Aorta (tissue), 5 donors: ENCODE results near the gene ATP10A. TPM values are rescaled to one million over a fixed set of nuclear protein-coding genes. Genes with fewer than 3 reads are reported as not detected.

Source experiments
- ATAC-seq: fragments of 200-7000 bp; cut with Tn5 transposase; one replicate; pipeline ENCODE4 v1.9.1; 2022; ENCODE audit warnings: moderate library complexity; ENCODE audit not compliant: low FRiP score
- DNase-seq, 2 donors: peaks; one replicate each; pipeline ENCODE4 v3.0.0-alpha.2; 2020
- H3K27ac ChIP-seq, 2 donors: one replicate each; pipeline ENCODE4 v1.5.1; 2013; ENCODE audit warnings: low read length in 2 of 2, mild to moderate bottlenecking in 2 of 2, moderate library complexity in 2 of 2, control low read depth in 1 of 2, inconsistent platforms in 1 of 2, low read depth in 1 of 2
- H3K27me3 ChIP-seq, 2 donors: one replicate each; pipeline ENCODE4 v1.6.1; 2013; ENCODE audit warnings: control low read depth in 1 of 2, low read length in 1 of 2, mild to moderate bottlenecking in 1 of 2, moderate library complexity in 1 of 2; ENCODE audit not compliant: insufficient read depth in 2 of 2, control insufficient read depth in 1 of 2
- H3K36me3 ChIP-seq, 2 donors: one replicate each; pipeline ENCODE4 v1.6.1; 2013; ENCODE audit warnings: control low read depth in 1 of 2, low read length in 1 of 2, mild to moderate bottlenecking in 1 of 2; ENCODE audit not compliant: insufficient read depth in 2 of 2, control insufficient read depth in 1 of 2
- H3K4me1 ChIP-seq, 2 donors: one replicate each; pipeline ENCODE4 v1.6.1; 2013; ENCODE audit warnings: low read length in 2 of 2, control low read depth in 1 of 2, mild to moderate bottlenecking in 1 of 2, moderate library complexity in 1 of 2; ENCODE audit not compliant: insufficient read depth in 2 of 2, control insufficient read depth in 1 of 2
- H3K4me3 ChIP-seq, 2 donors: one replicate each; pipeline ENCODE4 v1.5.1; 2013; ENCODE audit warnings: low read length in 2 of 2, control low read depth in 1 of 2, mild to moderate bottlenecking in 1 of 2
- H3K9me3 ChIP-seq: one replicate; pipeline ENCODE4 v1.6.1; 2013; ENCODE audit warnings: mild to moderate bottlenecking, low read length; ENCODE audit not compliant: control insufficient read depth
- WGBS, 2 donors: extraction: QIAGEN DNeasy Blood & Tissue Kit; methylation state at CpG; one replicate each; pipeline ENCODE4 v1.1.7; 2013; 5-methylcytosine and 5-hydroxymethylcytosine counted together
- intact Hi-C, 2 donors: fragments of 100-400 bp; cut with DNase I; formaldehyde crosslinking; loops; one replicate each; pipeline versions ENCODE4 v1.14.2 to v1.15.0; 2022
- polyA plus RNA-seq, 2 donors: library from polyadenylated mRNA; stranded (reverse); fragments of 200-250 nt; gene quantifications; one replicate each; pipeline ENCODE4 v1.2.3, GENCODE V29; 2013
- total RNA-seq, 2 donors: library from RNA; stranded (reverse); fragmentation: NEBNext Ultra II Directional; extraction: Animal tissue kit (Norgen Biotek cat#: 25700); gene quantifications; one replicate each; pipeline ENCODE4 v1.2.1, GENCODE V29; 2021
- donor health status: healthy with polysubstance abuse.
- donor health status: Bipolar disorder and iron deficiency.
- donor health status: DM: no; HTN: no; CAD: no.
- donor health status: DM: no; HTN: no; CAD: no.
- donor health status: DM: yes; HTN: yes; CAD: no.

ATP10A gene
- total and polyA plus RNA-seq, 4 donors: 3.6 to 55.0 (median 22.2) TPM

- intact Hi-C loops: loop anchor here in 1 of 2 donors (10.0 kb wide), 1 partner anchor 138 kb away; no protein-coding TSS in a partner anchor
- H3K36me3 ChIP-seq: no peaks in the 10 kb centered on the region
- H3K27ac ChIP-seq: peak overlapping the region; percentile 49 to 58
- H3K27me3 ChIP-seq: no peaks in the 10 kb centered on the region
- H3K4me1 ChIP-seq: peaks cover 0 to 9% of the 10 kb centered on the region in 2 donors
- no peak overlapping the region for H3K4me3 ChIP-seq
- DNase-seq (no peak), ATAC-seq (no peak)
- H3K9me3 ChIP-seq: no peaks in the 10 kb centered on the region
- whole genome bisulfite sequencing, 2 donors: 22 to 25% methylated on average over 4 of the region's 4 CpGs
Observed at GRCh38 chr15:25852661-25853524, 10.2 kb downstream of the ATP10A start.

GRCh38 chr15:25852027-25852426, 11.1 kb downstream of the ATP10A start:
- no peak overlapping the region for H3K4me3 ChIP-seq
- intact Hi-C loops: loop anchor here in 1 of 2 donors (10.0 kb wide), 1 partner anchor 137 kb away; no protein-coding TSS in a partner anchor
- DNase-seq: no peak
- no peak for ATAC-seq
- no peaks in the 10 kb centered on the region for H3K9me3 ChIP-seq
- no peaks in the 10 kb centered on the region for H3K27me3 ChIP-seq
- H3K27ac ChIP-seq: peak overlapping the region; percentile 49 to 58
- no peaks in the 10 kb centered on the region for H3K36me3 ChIP-seq
- H3K4me1 ChIP-seq: peaks cover 0 to 10% of the 10 kb centered on the region in 2 donors

GRCh38 chr15:25850154-25851111, 12.7 kb downstream of the ATP10A start:
- no peaks in the 10 kb centered on the region for H3K9me3 ChIP-seq
- H3K36me3 ChIP-seq: no peaks in the 10 kb centered on the region
- DNase-seq (peak; percentile 94 to 95), ATAC-seq (peak; percentile 92)
- intact Hi-C loops: loop anchor here in 1 of 2 donors (10.0 kb wide), 1 partner anchor 136 kb away; no protein-coding TSS in a partner anchor
- H3K4me3 ChIP-seq: peak overlapping the region in 1 of 2 donors; percentile 35
- 5 to 7% methylated on average over 24 to 36 of the region's 36 CpGs for WGBS, 2 donors
- peaks cover 0 to 14% of the 10 kb centered on the region in 2 donors for H3K4me1 ChIP-seq
- no peaks in the 10 kb centered on the region for H3K27me3 ChIP-seq
- H3K27ac ChIP-seq: peak overlapping the region; percentile 98 to 99

- ATAC-seq: peak; percentile 51
- DNase-seq: no peak
- H3K27me3 ChIP-seq: no peaks in the 10 kb centered on the region
- WGBS, 2 donors: 1 to 3% methylated on average over 11 of the region's 11 CpGs
- peak overlapping the region; percentile 98 for H3K27ac ChIP-seq
- intact Hi-C loops: loop anchor here in 1 of 2 donors (2.0 to 10.0 kb wide), 2 partner anchors 19 to 65 kb away; no protein-coding TSS in a partner anchor
- peak overlapping the region in 1 of 2 donors; percentile 35 for H3K4me3 ChIP-seq
- H3K36me3 ChIP-seq: no peaks in the 10 kb centered on the region
- peaks cover 0 to 18% of the 10 kb centered on the region in 2 donors for H3K4me1 ChIP-seq
- no peaks in the 10 kb centered on the region for H3K9me3 ChIP-seq
Observed at GRCh38 chr15:25849157-25849921, 13.8 kb downstream of the ATP10A start.

- no peaks in the 10 kb centered on the region for H3K36me3 ChIP-seq
- peak overlapping the region; percentile 94 to 98 for H3K27ac ChIP-seq
- intact Hi-C loops: loop anchor here in 1 of 2 donors (2.0 to 10.0 kb wide), 2 partner anchors 18 to 64 kb away; no protein-coding TSS in a partner anchor
- ATAC-seq: no peak
- 28 to 32% methylated on average over 5 of the region's 5 CpGs for WGBS, 2 donors
- DNase-seq: no peak
- H3K4me1 ChIP-seq: peaks cover 0 to 18% of the 10 kb centered on the region in 2 donors
- no peaks in the 10 kb centered on the region for H3K9me3 ChIP-seq
- no peak overlapping the region for H3K4me3 ChIP-seq
- H3K27me3 ChIP-seq: no peaks in the 10 kb centered on the region
Observed at GRCh38 chr15:25848784-25849156, 14.4 kb downstream of the ATP10A start.

GRCh38 chr15:25848325-25848724, 14.8 kb downstream of the ATP10A start:
- intact Hi-C loops: loop anchor here in 1 of 2 donors (2.0 to 10.0 kb wide), 2 partner anchors 18 to 64 kb away; no protein-coding TSS in a partner anchor
- no peaks in the 10 kb centered on the region for H3K27me3 ChIP-seq
- no peaks in the 10 kb centered on the region for H3K9me3 ChIP-seq
- ATAC-seq: no peak
- no peaks in the 10 kb centered on the region for H3K36me3 ChIP-seq
- no peak overlapping the region for H3K4me3 ChIP-seq
- H3K27ac ChIP-seq: peak overlapping the region; percentile 12 to 94
- H3K4me1 ChIP-seq: peaks cover 0 to 18% of the 10 kb centered on the region in 2 donors
- DNase-seq: no peak
- WGBS, 2 donors: 68 to 81% methylated on average over 8 of the region's 8 CpGs

GRCh38 chr15:25847051-25847450, 16.1 kb downstream of the ATP10A start:
- H3K36me3 ChIP-seq: no peaks in the 10 kb centered on the region
- ATAC-seq (no peak), DNase-seq (no peak)
- intact Hi-C loops: loop anchor here in 1 of 2 donors (10.0 kb wide), 1 partner anchor 62 kb away; no protein-coding TSS in a partner anchor
- H3K4me3 ChIP-seq: no peak overlapping the region
- H3K27me3 ChIP-seq: no peaks in the 10 kb centered on the region
- peaks cover 0 to 12% of the 10 kb centered on the region in 2 donors for H3K4me1 ChIP-seq
- H3K9me3 ChIP-seq: no peaks in the 10 kb centered on the region
- 74 to 78% methylated on average over 2 of the region's 2 CpGs for WGBS, 2 donors
- H3K27ac ChIP-seq: no peak overlapping the region
